ENCODE data around the gene WAC.

- TF ChIP-seq CTCF (IDR thresholded peaks at IDR 0.05; ENCODE audit: low read depth, low read length) (no peak), POLR2A (IDR thresholded peaks at IDR 0.05; ENCODE audit: extremely low read depth, insufficient read length) (no peak), MYC (IDR thresholded peaks at IDR 0.05; ENCODE audit: low read depth, low read length) (no peak)
Observed at GRCh38 chr10:28593811-28594210, 60.9 kb downstream of the WAC start.
